Astrocyte (in vitro differentiated cells and primary cell): ENCODE data around the gene CDH13. TPM values are rescaled to one million over a fixed set of nuclear protein-coding genes. Genes with fewer than 3 reads are reported as not detected.

ENCODE experiments used
- DNase-seq: peaks from one replicate; pipeline ENCODE4 v3.0.0-alpha.2; 2010; ENCODE audit warnings: low read depth
- FAIRE-seq: peaks from 2 replicates; lab custom pipeline; 2011; peaks lifted over from hg19 to GRCh38; lab: Jason Lieb, UNC
- H2AFZ ChIP-seq: 2 replicates; pipeline ENCODE4 v1.6.0; 2012; ENCODE audit warnings: low read depth, low read length, inconsistent platforms
- H3K27ac ChIP-seq: 2 replicates; pipeline ENCODE4 v1.5.1; 2011; ENCODE audit warnings: low read depth, low read length, inconsistent platforms
- H3K27me3 ChIP-seq: 2 replicates; pipeline ENCODE4 v1.6.0; 2011; ENCODE audit warnings: low read length, inconsistent platforms; ENCODE audit not compliant: insufficient read depth
- H3K36me3 ChIP-seq: 2 replicates; pipeline ENCODE4 v1.5.1; 2011; ENCODE audit warnings: low read length, inconsistent platforms; ENCODE audit not compliant: insufficient read depth
- H3K4me1 ChIP-seq: 2 replicates; pipeline ENCODE4 v1.5.1; 2011; ENCODE audit warnings: low read length, inconsistent platforms; ENCODE audit not compliant: insufficient read depth
- H3K4me2 ChIP-seq: 2 replicates; pipeline ENCODE4 v1.6.0; 2012; ENCODE audit warnings: low read length, inconsistent platforms
- H3K4me3 ChIP-seq: 2 replicates; pipeline ENCODE4 v1.5.1; 2011; ENCODE audit warnings: low read depth, mild to moderate bottlenecking, low read length, inconsistent platforms; ENCODE audit not compliant: insufficient read depth
- H3K79me2 ChIP-seq: 2 replicates; pipeline ENCODE4 v1.6.0; 2012; ENCODE audit warnings: mild to moderate bottlenecking, low read length, inconsistent platforms; ENCODE audit not compliant: insufficient read depth
- H3K9ac ChIP-seq: 2 replicates; pipeline ENCODE4 v1.6.0; 2012; ENCODE audit warnings: mild to moderate bottlenecking, low read length, inconsistent platforms
- H3K9me3 ChIP-seq: 2 replicates; pipeline ENCODE4 v1.5.1; 2012; ENCODE audit warnings: low read depth, mild to moderate bottlenecking, low read length, inconsistent platforms; ENCODE audit not compliant: insufficient read depth
- H4K20me1 ChIP-seq: 2 replicates; pipeline ENCODE4 v1.6.0; 2012; ENCODE audit warnings: low read length, inconsistent platforms; ENCODE audit not compliant: insufficient read depth
- H3K27ac Mint-ChIP-seq: one replicate; pipeline ENCODE4 v1.8.0; 2021; ENCODE audit warnings: mild to moderate bottlenecking, mixed read lengths; ENCODE audit not compliant: unreplicated experiment
- H3K27me3 Mint-ChIP-seq: one replicate; pipeline ENCODE4 v1.8.0; 2021; ENCODE audit warnings: low read depth, mixed read lengths; ENCODE audit not compliant: unreplicated experiment
- H3K36me3 Mint-ChIP-seq: one replicate; pipeline ENCODE4 v1.8.0; 2021; ENCODE audit warnings: low read depth, mixed read lengths; ENCODE audit not compliant: unreplicated experiment
- H3K4me1 Mint-ChIP-seq: one replicate; pipeline ENCODE4 v1.8.0; 2021; ENCODE audit warnings: low read depth, mixed read lengths; ENCODE audit not compliant: unreplicated experiment
- H3K4me3 Mint-ChIP-seq: one replicate; pipeline ENCODE4 v1.8.0; 2021; ENCODE audit warnings: mild to moderate bottlenecking, moderate library complexity, mixed read lengths; ENCODE audit not compliant: unreplicated experiment
- H3K9me3 Mint-ChIP-seq: one replicate; pipeline ENCODE4 v1.8.0; 2021; ENCODE audit warnings: mild to moderate bottlenecking, mixed read lengths; ENCODE audit not compliant: unreplicated experiment
- EZH2 ChIP-seq: IDR thresholded peaks from 2 replicates; pipeline ENCODE4 v1.6.1; 2012; ENCODE audit warnings: mild to moderate bottlenecking, low read length, inconsistent platforms; ENCODE audit not compliant: insufficient read depth
- total RNA-seq: library from RNA; stranded (reverse); gene quantifications from 2 replicates; pipeline ENCODE4 v1.2.1, GENCODE V29; 2021
- TF ChIP-seq, protein P1 (sequence below): IDR thresholded peaks from 2 replicates; pipeline ENCODE4 v1.5.1; 2011; ENCODE audit warnings: low read depth, mild to moderate bottlenecking, inconsistent platforms, low read length, moderate library complexity; ENCODE audit not compliant: insufficient read depth

CDH13 gene
- total RNA-seq, 1 donor from 2014 or later = 41.7 TPM

DNA sequence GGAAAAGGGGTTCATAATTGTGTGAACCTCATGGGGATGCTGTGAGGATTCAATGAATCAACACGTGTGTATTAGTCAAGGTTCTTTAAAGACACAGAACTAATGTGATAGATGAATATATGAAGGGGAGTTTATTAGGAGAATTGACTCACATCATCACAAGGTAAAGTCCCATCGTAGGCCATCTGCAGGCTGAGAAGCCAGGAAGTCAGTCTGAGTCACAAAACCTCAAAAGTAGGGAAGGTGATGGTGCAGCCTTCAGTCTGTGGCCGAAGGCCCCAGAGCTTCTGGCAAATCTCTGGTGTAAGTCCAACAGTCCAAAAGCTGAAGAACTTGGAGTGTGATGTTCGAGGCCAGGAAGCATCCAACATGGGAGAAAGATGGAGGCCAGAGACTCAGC lies 413.4 kb downstream of the CDH13 start:
- H3K4me3 ChIP-seq = no peak overlapping the region
- TF ChIP-seq, protein P1, sequence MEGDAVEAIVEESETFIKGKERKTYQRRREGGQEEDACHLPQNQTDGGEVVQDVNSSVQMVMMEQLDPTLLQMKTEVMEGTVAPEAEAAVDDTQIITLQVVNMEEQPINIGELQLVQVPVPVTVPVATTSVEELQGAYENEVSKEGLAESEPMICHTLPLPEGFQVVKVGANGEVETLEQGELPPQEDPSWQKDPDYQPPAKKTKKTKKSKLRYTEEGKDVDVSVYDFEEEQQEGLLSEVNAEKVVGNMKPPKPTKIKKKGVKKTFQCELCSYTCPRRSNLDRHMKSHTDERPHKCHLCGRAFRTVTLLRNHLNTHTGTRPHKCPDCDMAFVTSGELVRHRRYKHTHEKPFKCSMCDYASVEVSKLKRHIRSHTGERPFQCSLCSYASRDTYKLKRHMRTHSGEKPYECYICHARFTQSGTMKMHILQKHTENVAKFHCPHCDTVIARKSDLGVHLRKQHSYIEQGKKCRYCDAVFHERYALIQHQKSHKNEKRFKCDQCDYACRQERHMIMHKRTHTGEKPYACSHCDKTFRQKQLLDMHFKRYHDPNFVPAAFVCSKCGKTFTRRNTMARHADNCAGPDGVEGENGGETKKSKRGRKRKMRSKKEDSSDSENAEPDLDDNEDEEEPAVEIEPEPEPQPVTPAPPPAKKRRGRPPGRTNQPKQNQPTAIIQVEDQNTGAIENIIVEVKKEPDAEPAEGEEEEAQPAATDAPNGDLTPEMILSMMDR = no peak
- Mint-ChIP-seq H3K27ac (no peak overlapping the region), H3K9me3 (peaks cover 5% of the 10 kb centered on the region), H3K36me3 (no peaks in the 10 kb centered on the region), H3K27me3 (peaks cover 8% of the 10 kb centered on the region), H3K4me3 (no peak overlapping the region), H3K4me1 (peaks cover 1% of the 10 kb centered on the region)
- H4K20me1 ChIP-seq = peaks cover 5% of the 10 kb centered on the region
- no peak for FAIRE-seq
- H3K4me1 ChIP-seq = peaks cover 11% of the 10 kb centered on the region
- H3K9ac ChIP-seq = no peak overlapping the region
- peak overlapping the region; percentile 7 for H3K27ac ChIP-seq
- H2AFZ ChIP-seq = no peak overlapping the region
- no peaks in the 10 kb centered on the region for H3K27me3 ChIP-seq
- no peaks in the 10 kb centered on the region for H3K36me3 ChIP-seq
- no peaks in the 10 kb centered on the region for H3K9me3 ChIP-seq
- H3K4me2 ChIP-seq = peak overlapping the region; percentile 10
- peak; percentile 74 for DNase-seq
- H3K79me2 ChIP-seq = no peaks in the 10 kb centered on the region

DNA sequence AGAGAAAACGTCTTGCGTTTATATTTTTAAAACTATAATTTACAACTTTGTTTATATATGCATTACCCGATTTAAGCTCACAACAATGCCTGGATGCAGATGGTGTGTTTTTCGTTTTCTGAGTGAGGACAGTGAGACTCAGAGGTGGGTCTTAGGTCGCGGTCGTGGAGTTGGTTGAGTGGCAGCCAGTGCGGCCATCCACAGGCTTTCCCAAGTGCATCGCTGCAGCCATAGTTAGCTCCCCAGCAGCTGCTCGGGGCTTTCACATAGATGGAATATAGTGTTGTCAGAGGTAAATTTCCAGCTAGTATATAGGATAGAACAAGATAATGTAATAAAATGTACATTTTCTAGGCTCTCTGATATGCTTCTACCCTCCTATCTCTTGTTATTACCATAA lies 417.8 kb downstream of the CDH13 start:
- no peak overlapping the region for H3K9ac ChIP-seq
- no peak for TF ChIP-seq EZH2
- no peaks in the 10 kb centered on the region for H3K36me3 ChIP-seq
- Mint-ChIP-seq H3K9me3 (peaks cover 5% of the 10 kb centered on the region), H3K27me3 (peaks cover 1% of the 10 kb centered on the region), H3K27ac (no peak overlapping the region), H3K4me1 (peaks cover 1% of the 10 kb centered on the region), H3K4me3 (no peak overlapping the region), H3K36me3 (no peaks in the 10 kb centered on the region)
- H3K4me2 ChIP-seq = no peak overlapping the region
- no peak for DNase-seq
- H3K4me3 ChIP-seq = no peak overlapping the region
- H3K27ac ChIP-seq = no peak overlapping the region
- no peak overlapping the region for H2AFZ ChIP-seq
- H3K9me3 ChIP-seq = no peaks in the 10 kb centered on the region
- peaks cover 9% of the 10 kb centered on the region for H3K4me1 ChIP-seq
- no peaks in the 10 kb centered on the region for H3K27me3 ChIP-seq
- peaks cover 5% of the 10 kb centered on the region for H4K20me1 ChIP-seq
- FAIRE-seq = no peak
- no peaks in the 10 kb centered on the region for H3K79me2 ChIP-seq

DNA sequence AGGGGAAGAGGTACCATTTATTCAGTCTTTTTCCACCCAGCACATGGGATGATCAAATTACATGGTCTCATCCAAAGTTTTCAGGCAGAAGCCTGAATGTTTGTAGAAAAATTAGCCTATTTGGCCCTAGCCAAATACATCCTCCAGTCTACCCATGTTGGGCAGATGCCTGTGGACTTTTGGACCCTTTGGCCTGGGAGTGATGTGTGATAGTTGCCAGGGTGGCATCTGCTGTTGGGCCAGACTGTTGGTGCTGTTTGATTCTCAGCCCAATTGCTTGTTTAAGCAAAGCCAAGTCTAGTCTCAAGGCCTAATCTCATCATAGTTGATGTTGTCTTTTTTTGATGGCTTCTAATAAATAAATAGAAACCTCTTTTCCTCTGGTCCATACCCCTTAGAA lies 419.0 kb downstream of the CDH13 start:
- Histone ChIP-seq H2AFZ (no peak overlapping the region), H3K9me3 (no peaks in the 10 kb centered on the region), H3K9ac (no peak overlapping the region), H3K4me1 (no peaks in the 10 kb centered on the region), H3K4me3 (no peak overlapping the region), H4K20me1 (peaks cover 4% of the 10 kb centered on the region), H3K79me2 (no peaks in the 10 kb centered on the region), H3K27ac (no peak overlapping the region), H3K4me2 (no peak overlapping the region), H3K27me3 (no peaks in the 10 kb centered on the region), H3K36me3 (no peaks in the 10 kb centered on the region)
- Mint-ChIP-seq H3K27me3 (peaks cover 2% of the 10 kb centered on the region), H3K9me3 (peaks cover 7% of the 10 kb centered on the region), H3K4me1 (no peaks in the 10 kb centered on the region), H3K36me3 (no peaks in the 10 kb centered on the region), H3K27ac (no peak overlapping the region), H3K4me3 (no peak overlapping the region)
- DNase-seq = no peak
- no peak for FAIRE-seq
- TF ChIP-seq EZH2 = no peak
- TF ChIP-seq, protein P1 = no peak
